A673 (cell line): ENCODE data around the gene ANLN.

Source experiments
- EZH2 ChIP-seq: fragments of 200-600 bp; sonication (generic); IDR thresholded peaks from 2 replicates; pipeline ENCODE4 v1.6.1; 2017; ENCODE audit warnings: borderline replicate concordance, low read depth, mild to moderate bottlenecking, mixed read lengths, antibody characterized with exemption, low read length; ENCODE audit not compliant: poor library complexity, severe bottlenecking
- TF ChIP-seq, protein P1 (sequence below): fragments of 300-800, 200-600 bp; sonication (generic); conservative IDR thresholded peaks from 2 replicates; pipeline ENCODE4 v1.5.1; 2017; ENCODE audit warnings: low read depth, mild to moderate bottlenecking, antibody characterized with exemption, low read length, moderate library complexity, mixed read lengths

DNA sequence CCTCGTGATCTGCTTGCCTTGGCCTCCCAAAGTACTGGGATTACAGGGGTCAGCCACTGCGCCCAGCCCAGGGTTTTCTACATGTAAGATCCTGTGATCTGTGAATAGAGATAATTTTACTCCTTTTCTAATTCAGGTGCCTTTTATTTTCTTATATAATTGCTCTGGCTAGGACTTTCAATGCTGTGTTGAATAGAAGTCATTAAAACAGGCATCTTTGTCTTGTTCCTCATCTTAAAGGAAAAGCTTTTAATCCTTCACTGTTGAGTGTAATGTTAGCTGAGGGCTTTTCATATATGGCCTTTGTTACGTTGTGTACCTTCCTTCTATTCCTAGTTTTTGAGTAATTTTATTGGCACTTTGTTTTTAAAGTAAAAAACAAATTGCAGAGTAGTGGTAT, 26.6 kb downstream of the ANLN start:
- TF ChIP-seq, protein P1, sequence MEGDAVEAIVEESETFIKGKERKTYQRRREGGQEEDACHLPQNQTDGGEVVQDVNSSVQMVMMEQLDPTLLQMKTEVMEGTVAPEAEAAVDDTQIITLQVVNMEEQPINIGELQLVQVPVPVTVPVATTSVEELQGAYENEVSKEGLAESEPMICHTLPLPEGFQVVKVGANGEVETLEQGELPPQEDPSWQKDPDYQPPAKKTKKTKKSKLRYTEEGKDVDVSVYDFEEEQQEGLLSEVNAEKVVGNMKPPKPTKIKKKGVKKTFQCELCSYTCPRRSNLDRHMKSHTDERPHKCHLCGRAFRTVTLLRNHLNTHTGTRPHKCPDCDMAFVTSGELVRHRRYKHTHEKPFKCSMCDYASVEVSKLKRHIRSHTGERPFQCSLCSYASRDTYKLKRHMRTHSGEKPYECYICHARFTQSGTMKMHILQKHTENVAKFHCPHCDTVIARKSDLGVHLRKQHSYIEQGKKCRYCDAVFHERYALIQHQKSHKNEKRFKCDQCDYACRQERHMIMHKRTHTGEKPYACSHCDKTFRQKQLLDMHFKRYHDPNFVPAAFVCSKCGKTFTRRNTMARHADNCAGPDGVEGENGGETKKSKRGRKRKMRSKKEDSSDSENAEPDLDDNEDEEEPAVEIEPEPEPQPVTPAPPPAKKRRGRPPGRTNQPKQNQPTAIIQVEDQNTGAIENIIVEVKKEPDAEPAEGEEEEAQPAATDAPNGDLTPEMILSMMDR, result no peak
- no peak for TF ChIP-seq EZH2
